ENCODE data around the gene SLC34A2.
"Not testable (repeated sequence)": the region's sequence is repeated elsewhere in the genome, so short reads cannot be mapped to it uniquely, and the experiment has no call there.

The SLC34A2 gene, protein sequence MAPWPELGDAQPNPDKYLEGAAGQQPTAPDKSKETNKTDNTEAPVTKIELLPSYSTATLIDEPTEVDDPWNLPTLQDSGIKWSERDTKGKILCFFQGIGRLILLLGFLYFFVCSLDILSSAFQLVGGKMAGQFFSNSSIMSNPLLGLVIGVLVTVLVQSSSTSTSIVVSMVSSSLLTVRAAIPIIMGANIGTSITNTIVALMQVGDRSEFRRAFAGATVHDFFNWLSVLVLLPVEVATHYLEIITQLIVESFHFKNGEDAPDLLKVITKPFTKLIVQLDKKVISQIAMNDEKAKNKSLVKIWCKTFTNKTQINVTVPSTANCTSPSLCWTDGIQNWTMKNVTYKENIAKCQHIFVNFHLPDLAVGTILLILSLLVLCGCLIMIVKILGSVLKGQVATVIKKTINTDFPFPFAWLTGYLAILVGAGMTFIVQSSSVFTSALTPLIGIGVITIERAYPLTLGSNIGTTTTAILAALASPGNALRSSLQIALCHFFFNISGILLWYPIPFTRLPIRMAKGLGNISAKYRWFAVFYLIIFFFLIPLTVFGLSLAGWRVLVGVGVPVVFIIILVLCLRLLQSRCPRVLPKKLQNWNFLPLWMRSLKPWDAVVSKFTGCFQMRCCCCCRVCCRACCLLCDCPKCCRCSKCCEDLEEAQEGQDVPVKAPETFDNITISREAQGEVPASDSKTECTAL

DNA sequence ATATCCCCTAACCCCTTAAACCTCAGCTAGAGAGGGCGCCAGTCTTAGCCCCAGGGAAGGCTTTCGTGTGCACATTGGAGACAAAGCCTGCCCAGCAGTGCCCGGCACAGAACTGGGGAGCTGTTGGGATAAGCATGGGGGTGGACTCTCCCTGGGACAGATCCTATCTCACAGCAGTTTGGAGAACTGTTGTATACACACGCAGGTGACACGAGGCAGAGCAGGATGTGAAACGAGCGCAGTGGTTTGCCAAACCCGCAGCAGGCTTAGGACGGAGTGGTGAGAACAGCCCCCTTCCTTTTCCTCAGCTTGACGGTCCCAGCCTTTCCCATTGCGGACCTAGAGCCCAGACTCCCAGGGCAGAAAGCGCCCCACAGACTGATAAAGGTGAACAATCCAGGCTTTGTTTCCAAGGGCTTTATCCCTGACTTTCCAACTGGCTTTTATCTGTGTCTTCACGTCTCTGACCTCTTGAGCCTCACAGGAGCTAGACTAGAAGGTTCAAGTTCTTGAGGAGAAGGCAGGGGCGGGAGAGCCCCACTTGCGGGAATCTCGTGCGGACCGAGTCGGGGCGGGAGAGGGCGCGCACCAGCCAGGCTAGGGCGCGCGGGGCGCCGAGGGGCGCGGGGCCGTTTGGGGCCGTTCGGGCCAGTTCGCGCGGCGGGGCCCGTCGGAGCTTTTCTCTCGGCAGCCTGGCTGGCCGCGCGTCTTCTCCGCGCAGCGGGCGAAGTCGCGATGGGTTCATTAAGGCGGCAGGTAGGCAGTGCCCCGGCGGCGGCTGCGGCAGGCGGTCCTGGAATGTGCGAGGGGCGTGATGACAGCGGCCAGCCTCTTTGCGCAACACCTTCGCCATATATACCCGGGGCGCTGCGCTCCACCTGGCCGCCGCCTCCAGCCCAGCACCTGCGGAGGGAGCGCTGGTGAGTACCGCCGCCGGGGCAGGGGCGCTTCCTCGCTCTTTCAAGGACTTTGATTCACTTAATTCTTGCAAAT lies at the start of gene SLC34A2:
Gene SLC34A2, plus strand, starts transcription at position 881 of the 993 bp plus-strand sequence. CDS start 6,650 bp downstream, outside the sequence.
- Histone ChIP-seq H3K27me3 (ENCODE audit: control insufficient read depth in 2 of 2, insufficient read depth in 2 of 2, low read length in 2 of 2) (peaks cover 22 to 23% of the 10 kb centered on the region in 2 donors), H3K27ac (ENCODE audit: low read depth in 2 of 2, low read length in 2 of 2) (no peak within 1 kb of the TSS), H3K4me3 (ENCODE audit: low read length in 2 of 2) (no peak within 1 kb of the TSS), H3K9ac (ENCODE audit: low read depth in 1 of 2, low read length in 2 of 2) (no peak within 1 kb of the TSS), H3K4me1 (ENCODE audit: control insufficient read depth in 2 of 2, insufficient read depth in 2 of 2, low read length in 2 of 2) (peaks cover 0 to 3% of the 10 kb centered on the region in 2 donors), H3K36me3 (ENCODE audit: control insufficient read depth in 2 of 2, insufficient read depth in 2 of 2, low read length in 2 of 2) (no peaks in the 10 kb centered on the region), H3K9me3 (ENCODE audit: control insufficient read depth in 2 of 2, low read length in 2 of 2) (no peaks in the 10 kb centered on the region)

DNA sequence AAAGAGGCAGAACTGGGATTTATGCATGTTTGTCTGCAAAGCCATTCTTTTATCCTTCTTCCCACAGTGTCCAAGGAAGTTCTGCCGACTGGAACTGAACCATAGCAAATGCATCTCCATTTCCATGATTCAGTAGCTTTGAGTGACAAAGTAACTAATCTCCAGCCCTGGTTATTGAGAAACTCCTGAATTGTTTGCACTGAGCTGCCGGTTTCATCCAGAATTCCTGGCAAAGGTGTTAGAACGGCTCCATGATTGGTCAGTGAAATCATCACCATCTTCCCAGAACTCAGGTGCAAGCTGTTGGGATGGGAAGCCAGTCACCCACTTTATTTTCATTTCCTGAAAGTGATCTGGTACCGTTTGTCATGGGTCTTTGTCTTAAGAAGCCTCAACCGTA lies 47.0 kb upstream of the SLC34A2 start:
- Histone ChIP-seq H3K36me3 (ENCODE audit: control insufficient read depth in 2 of 2, insufficient read depth in 2 of 2, low read length in 2 of 2) (no peaks in the 10 kb centered on the region), H3K27ac (ENCODE audit: low read depth in 2 of 2, low read length in 2 of 2) (no peak overlapping the region)

DNA sequence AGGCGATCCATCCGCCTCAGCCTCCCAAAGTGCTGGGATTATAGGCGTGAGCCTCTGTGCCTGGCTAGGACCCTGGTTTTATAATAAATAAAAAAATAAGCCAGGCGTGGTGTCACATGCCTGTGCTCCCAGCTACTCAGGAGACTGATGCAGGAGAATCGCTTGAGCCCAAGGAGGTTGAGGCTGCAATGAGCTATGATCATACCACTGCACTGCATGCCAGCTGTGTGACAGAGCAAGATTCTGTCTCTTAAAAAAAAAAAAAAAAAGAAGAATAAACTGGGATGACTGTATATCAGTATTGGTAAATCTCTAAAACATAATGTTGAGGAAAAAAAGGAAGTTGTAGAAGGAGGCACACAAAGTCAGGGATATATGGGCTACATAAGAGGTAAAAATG lies 45.7 kb upstream of the SLC34A2 start:
- H3K27ac ChIP-seq (ENCODE audit: low read depth in 2 of 2, low read length in 2 of 2) = no peak overlapping the region
- H3K4me3 ChIP-seq (ENCODE audit: low read length in 2 of 2) = no peak overlapping the region
- no peaks in the 10 kb centered on the region for H3K4me1 ChIP-seq (ENCODE audit: control insufficient read depth in 2 of 2, insufficient read depth in 2 of 2, low read length in 2 of 2)
- H3K9ac ChIP-seq (ENCODE audit: low read depth in 1 of 2, low read length in 2 of 2) = no peak overlapping the region
- no peaks in the 10 kb centered on the region for H3K27me3 ChIP-seq (ENCODE audit: control insufficient read depth in 2 of 2, insufficient read depth in 2 of 2, low read length in 2 of 2)
- H3K36me3 ChIP-seq (ENCODE audit: control insufficient read depth in 2 of 2, insufficient read depth in 2 of 2, low read length in 2 of 2) = no peaks in the 10 kb centered on the region
- no peaks in the 10 kb centered on the region for H3K9me3 ChIP-seq (ENCODE audit: control insufficient read depth in 2 of 2, low read length in 2 of 2)

More for the DNA sequence above, 47.0 kb upstream of the SLC34A2 start:
- no peak overlapping the region for H3K9ac ChIP-seq (ENCODE audit: low read depth in 1 of 2, low read length in 2 of 2)
- H3K4me3 ChIP-seq (ENCODE audit: low read length in 2 of 2) = no peak overlapping the region
- H3K27me3 ChIP-seq (ENCODE audit: control insufficient read depth in 2 of 2, insufficient read depth in 2 of 2, low read length in 2 of 2) = no peaks in the 10 kb centered on the region
- H3K4me1 ChIP-seq (ENCODE audit: control insufficient read depth in 2 of 2, insufficient read depth in 2 of 2, low read length in 2 of 2) = no peaks in the 10 kb centered on the region
- H3K9me3 ChIP-seq (ENCODE audit: control insufficient read depth in 2 of 2, low read length in 2 of 2) = no peaks in the 10 kb centered on the region

- H3K36me3 ChIP-seq (ENCODE audit: control insufficient read depth in 2 of 2, insufficient read depth in 2 of 2, low read length in 2 of 2); H3K27ac ChIP-seq (ENCODE audit: low read depth in 2 of 2, low read length in 2 of 2); H3K9me3 ChIP-seq (ENCODE audit: control insufficient read depth in 2 of 2, low read length in 2 of 2); H3K4me1 ChIP-seq (ENCODE audit: control insufficient read depth in 2 of 2, insufficient read depth in 2 of 2, low read length in 2 of 2); H3K4me3 ChIP-seq (ENCODE audit: low read length in 2 of 2); H3K9ac ChIP-seq (ENCODE audit: low read depth in 1 of 2, low read length in 2 of 2); H3K27me3 ChIP-seq (ENCODE audit: control insufficient read depth in 2 of 2, insufficient read depth in 2 of 2, low read length in 2 of 2): not testable (repeated sequence)
Measured at GRCh38 chr4:25613613-25614012, 42.0 kb upstream of the SLC34A2 start.

- Histone ChIP-seq H3K27me3 (ENCODE audit: control insufficient read depth in 2 of 2, insufficient read depth in 2 of 2, low read length in 2 of 2) (no peaks in the 10 kb centered on the region), H3K9ac (ENCODE audit: low read depth in 1 of 2, low read length in 2 of 2) (no peak overlapping the region), H3K4me3 (ENCODE audit: low read length in 2 of 2) (no peak overlapping the region), H3K27ac (ENCODE audit: low read depth in 2 of 2, low read length in 2 of 2) (no peak overlapping the region), H3K4me1 (ENCODE audit: control insufficient read depth in 2 of 2, insufficient read depth in 2 of 2, low read length in 2 of 2) (no peaks in the 10 kb centered on the region), H3K9me3 (ENCODE audit: control insufficient read depth in 2 of 2, low read length in 2 of 2) (no peaks in the 10 kb centered on the region), H3K36me3 (ENCODE audit: control insufficient read depth in 2 of 2, insufficient read depth in 2 of 2, low read length in 2 of 2) (no peaks in the 10 kb centered on the region)
Measured at GRCh38 chr4:25614807-25615206, 40.8 kb upstream of the SLC34A2 start.

DNA sequence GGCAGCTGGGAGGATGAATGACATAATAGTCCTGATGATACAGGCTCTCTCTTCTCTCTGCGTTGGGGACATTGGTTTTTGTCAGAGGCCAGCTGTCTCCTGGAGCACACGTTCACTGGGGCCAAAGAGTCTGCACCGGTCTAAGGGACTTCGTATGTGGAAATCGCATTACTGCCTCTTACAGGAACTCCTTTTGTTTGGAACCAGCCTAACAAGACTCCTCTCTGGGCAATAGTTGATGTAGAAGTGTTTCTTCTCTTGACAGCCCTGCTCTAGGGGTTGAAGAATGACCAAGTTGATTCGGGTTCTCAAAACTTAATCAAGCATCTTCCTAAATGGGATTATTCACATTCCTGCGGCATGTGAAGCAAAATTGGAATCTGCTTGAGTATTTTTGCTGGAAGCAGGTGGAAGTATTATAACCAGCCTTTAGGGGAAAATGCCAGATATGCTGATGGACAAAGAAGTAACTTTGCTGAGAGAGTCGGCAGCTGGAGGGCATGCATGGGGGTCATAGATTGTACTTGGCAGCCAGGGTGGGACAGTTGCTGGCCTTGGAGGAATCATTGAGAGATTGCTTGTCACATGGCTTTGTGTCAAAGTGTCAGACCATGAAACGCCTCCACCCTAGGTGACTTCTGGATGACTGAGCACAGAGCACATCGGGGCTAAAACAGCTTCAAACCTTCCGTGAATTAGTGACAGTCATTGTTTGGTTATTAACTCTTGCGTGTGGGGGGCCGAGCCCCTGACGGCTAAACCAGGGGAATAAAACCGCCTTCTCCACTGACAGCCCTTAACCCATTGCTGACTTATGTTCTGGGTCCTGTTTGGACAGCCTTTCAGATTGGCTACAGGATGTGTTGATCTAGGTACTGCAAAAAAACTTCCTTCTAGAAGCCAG lies 34.4 kb upstream of the SLC34A2 start:
- H3K27me3 ChIP-seq (ENCODE audit: control insufficient read depth in 2 of 2, insufficient read depth in 2 of 2, low read length in 2 of 2) = peaks cover 0 to 5% of the 10 kb centered on the region in 2 donors
- H3K4me3 ChIP-seq (ENCODE audit: low read length in 2 of 2) = no peak overlapping the region
- no peaks in the 10 kb centered on the region for H3K9me3 ChIP-seq (ENCODE audit: control insufficient read depth in 2 of 2, low read length in 2 of 2)
- no peak overlapping the region for H3K9ac ChIP-seq (ENCODE audit: low read depth in 1 of 2, low read length in 2 of 2)
- no peaks in the 10 kb centered on the region for H3K36me3 ChIP-seq (ENCODE audit: control insufficient read depth in 2 of 2, insufficient read depth in 2 of 2, low read length in 2 of 2)
- H3K27ac ChIP-seq (ENCODE audit: low read depth in 2 of 2, low read length in 2 of 2) = no peak overlapping the region
- H3K4me1 ChIP-seq (ENCODE audit: control insufficient read depth in 2 of 2, insufficient read depth in 2 of 2, low read length in 2 of 2) = no peaks in the 10 kb centered on the region

- Histone ChIP-seq H3K27me3 (ENCODE audit: control insufficient read depth in 2 of 2, insufficient read depth in 2 of 2, low read length in 2 of 2) (peaks cover 0 to 5% of the 10 kb centered on the region in 2 donors), H3K9me3 (ENCODE audit: control insufficient read depth in 2 of 2, low read length in 2 of 2) (no peaks in the 10 kb centered on the region), H3K27ac (ENCODE audit: low read depth in 2 of 2, low read length in 2 of 2) (no peak overlapping the region), H3K4me1 (ENCODE audit: control insufficient read depth in 2 of 2, insufficient read depth in 2 of 2, low read length in 2 of 2) (no peaks in the 10 kb centered on the region), H3K36me3 (ENCODE audit: control insufficient read depth in 2 of 2, insufficient read depth in 2 of 2, low read length in 2 of 2) (no peaks in the 10 kb centered on the region), H3K9ac (ENCODE audit: low read depth in 1 of 2, low read length in 2 of 2) (no peak overlapping the region), H3K4me3 (ENCODE audit: low read length in 2 of 2) (no peak overlapping the region)
Measured at GRCh38 chr4:25624616-25625015, 31.0 kb upstream of the SLC34A2 start.

DNA sequence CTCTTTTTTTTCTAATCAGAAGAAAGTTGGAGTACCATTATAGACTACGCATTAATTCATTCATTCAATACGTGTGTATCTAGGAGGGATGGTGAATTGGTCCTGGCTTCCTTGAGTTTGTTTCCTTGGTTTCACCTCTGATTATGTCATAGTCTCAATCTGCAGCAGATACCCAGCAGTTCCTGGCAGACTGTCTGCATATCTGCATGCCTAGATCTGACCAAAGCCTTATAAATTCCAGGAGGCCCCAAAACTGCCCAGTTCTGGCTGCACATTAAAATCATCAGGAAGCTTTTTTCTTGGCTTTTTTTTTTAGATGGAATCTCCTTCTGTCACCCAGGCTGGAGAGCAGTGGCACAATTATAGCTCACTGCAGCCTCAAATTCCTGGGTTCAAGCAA lies 27.2 kb upstream of the SLC34A2 start:
- H3K4me1 ChIP-seq (ENCODE audit: control insufficient read depth in 2 of 2, insufficient read depth in 2 of 2, low read length in 2 of 2) = peaks cover 0 to 3% of the 10 kb centered on the region in 2 donors
- no peak overlapping the region for H3K9ac ChIP-seq (ENCODE audit: low read depth in 1 of 2, low read length in 2 of 2)
- no peak overlapping the region for H3K27ac ChIP-seq (ENCODE audit: low read depth in 2 of 2, low read length in 2 of 2)
- H3K9me3 ChIP-seq (ENCODE audit: control insufficient read depth in 2 of 2, low read length in 2 of 2) = no peaks in the 10 kb centered on the region
- H3K36me3 ChIP-seq (ENCODE audit: control insufficient read depth in 2 of 2, insufficient read depth in 2 of 2, low read length in 2 of 2) = no peaks in the 10 kb centered on the region
- no peaks in the 10 kb centered on the region for H3K27me3 ChIP-seq (ENCODE audit: control insufficient read depth in 2 of 2, insufficient read depth in 2 of 2, low read length in 2 of 2)
- H3K4me3 ChIP-seq (ENCODE audit: low read length in 2 of 2) = no peak overlapping the region

DNA sequence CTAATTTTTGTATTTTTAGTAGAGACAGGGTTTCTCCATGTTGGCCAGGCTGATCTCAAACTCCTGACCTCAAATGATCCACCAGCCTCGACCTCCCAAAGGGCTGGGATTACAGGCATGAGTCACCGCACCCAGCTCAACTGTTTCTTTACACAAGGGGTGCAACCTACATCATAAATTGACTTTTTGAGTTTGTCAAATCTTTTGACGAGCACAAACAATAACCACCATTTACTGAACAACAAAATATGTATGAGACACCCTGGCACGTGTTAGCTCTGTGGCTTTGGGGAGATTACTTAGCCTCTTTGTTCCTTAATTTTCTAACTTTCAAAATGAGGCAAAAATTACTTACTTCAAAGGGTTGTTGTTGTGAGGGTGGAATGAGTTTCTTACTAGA lies 23.5 kb upstream of the SLC34A2 start:
- Histone ChIP-seq H3K9me3 (ENCODE audit: control insufficient read depth in 2 of 2, low read length in 2 of 2) (no peaks in the 10 kb centered on the region), H3K27ac (ENCODE audit: low read depth in 2 of 2, low read length in 2 of 2) (no peak overlapping the region), H3K27me3 (ENCODE audit: control insufficient read depth in 2 of 2, insufficient read depth in 2 of 2, low read length in 2 of 2) (no peaks in the 10 kb centered on the region), H3K36me3 (ENCODE audit: control insufficient read depth in 2 of 2, insufficient read depth in 2 of 2, low read length in 2 of 2) (no peaks in the 10 kb centered on the region), H3K4me3 (ENCODE audit: low read length in 2 of 2) (no peak overlapping the region), H3K9ac (ENCODE audit: low read depth in 1 of 2, low read length in 2 of 2) (no peak overlapping the region), H3K4me1 (ENCODE audit: control insufficient read depth in 2 of 2, insufficient read depth in 2 of 2, low read length in 2 of 2) (peaks cover 0 to 3% of the 10 kb centered on the region in 2 donors)
